Lower leg skin (tissue), 4 donors: ENCODE data around the gene TBC1D24. TPM values are rescaled to one million over a fixed set of nuclear protein-coding genes. Genes with fewer than 3 reads are reported as not detected.

Source experiments
- DNase-seq, 2 donors: peaks; one replicate each; pipeline ENCODE4 v3.0.0-alpha.2; 2019; ENCODE audit warnings: low spot score in 2 of 2
- H3K4me3 ChIP-seq: fragments of 200-600 bp; sonication (generic); 2 replicates; pipeline ENCODE4 v1.5.1; 2017; ENCODE audit warnings: mild to moderate bottlenecking, low read depth; ENCODE audit not compliant: poor library complexity, severe bottlenecking
- POLR2A ChIP-seq, 2 donors: fragments of 450-650 bp; IDR thresholded peaks; one replicate each; pipeline ENCODE4 v1.6.1; 2016 to 2017; ENCODE audit warnings: antibody characterized with exemption in 2 of 2, mild to moderate bottlenecking in 1 of 2, moderate library complexity in 1 of 2
- WGBS, 2 donors: methylation state at CpG; one replicate each; pipeline ENCODE4 v1.1.5; 2018; 5-methylcytosine and 5-hydroxymethylcytosine counted together
- intact Hi-C: fragments of 100-400 bp; cut with DNase I; formaldehyde crosslinking; loops from one replicate; pipeline ENCODE4 v1.15.0; 2023; ENCODE audit warnings: low total_unique reads
- total RNA-seq, 4 donors: library from RNA; depleted of rRNA; stranded (reverse); fragments of >200 nt; gene quantifications; one replicate each; pipeline ENCODE4 v1.1.0, GENCODE V29; 2016
- TF ChIP-seq, protein P1 (sequence below), 3 donors: fragments of 450-650 bp; IDR thresholded peaks; one replicate each; pipeline ENCODE4 v1.5.1; 2016; ENCODE audit warnings: antibody characterized with exemption in 3 of 3, mild to moderate bottlenecking in 3 of 3, moderate library complexity in 2 of 3

Gene TBC1D24
- total RNA-seq, 4 donors from 2014 or later: 12.1 to 19.1 (median 15.3) TPM

DNA sequence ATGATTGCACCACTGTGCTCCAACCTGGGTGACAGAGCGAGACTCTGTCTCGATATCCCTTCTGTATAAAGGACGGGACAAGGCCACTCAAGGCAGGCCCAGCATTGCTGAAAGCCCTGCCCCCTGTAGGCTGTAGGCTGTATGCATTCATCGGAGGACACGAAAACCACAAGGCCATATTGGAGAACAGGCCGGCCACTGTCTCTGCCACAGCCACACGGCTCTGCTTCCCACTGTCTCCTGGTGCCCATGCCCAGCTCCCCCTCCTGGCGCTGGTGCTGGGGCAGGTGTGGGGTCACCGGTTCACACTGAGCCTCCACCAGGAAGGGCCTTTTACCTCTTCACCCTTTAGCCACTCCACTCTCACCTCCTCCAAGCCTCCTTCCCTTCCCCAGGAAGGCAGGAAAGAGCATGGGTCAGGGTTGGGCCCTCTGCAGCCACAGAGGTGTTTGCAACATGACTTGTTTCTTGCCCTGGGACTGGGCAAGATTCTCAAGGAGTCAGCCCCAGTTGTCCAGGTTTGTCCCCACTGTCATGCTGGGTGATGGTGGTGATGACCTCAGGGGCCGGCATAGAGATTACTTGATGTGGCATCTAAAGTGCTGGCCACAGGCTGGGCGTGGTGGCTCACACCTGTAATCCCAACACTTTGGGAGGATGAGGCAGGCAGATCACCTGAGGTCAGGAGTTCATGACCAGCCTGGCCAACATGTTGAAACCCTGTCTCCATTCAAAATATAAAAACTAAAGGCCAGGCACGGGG, 9.1 kb upstream of the TBC1D24 start:
- TF ChIP-seq POLR2A (IDR thresholded peaks at IDR 0.05): no peak
- TF ChIP-seq, protein P1, sequence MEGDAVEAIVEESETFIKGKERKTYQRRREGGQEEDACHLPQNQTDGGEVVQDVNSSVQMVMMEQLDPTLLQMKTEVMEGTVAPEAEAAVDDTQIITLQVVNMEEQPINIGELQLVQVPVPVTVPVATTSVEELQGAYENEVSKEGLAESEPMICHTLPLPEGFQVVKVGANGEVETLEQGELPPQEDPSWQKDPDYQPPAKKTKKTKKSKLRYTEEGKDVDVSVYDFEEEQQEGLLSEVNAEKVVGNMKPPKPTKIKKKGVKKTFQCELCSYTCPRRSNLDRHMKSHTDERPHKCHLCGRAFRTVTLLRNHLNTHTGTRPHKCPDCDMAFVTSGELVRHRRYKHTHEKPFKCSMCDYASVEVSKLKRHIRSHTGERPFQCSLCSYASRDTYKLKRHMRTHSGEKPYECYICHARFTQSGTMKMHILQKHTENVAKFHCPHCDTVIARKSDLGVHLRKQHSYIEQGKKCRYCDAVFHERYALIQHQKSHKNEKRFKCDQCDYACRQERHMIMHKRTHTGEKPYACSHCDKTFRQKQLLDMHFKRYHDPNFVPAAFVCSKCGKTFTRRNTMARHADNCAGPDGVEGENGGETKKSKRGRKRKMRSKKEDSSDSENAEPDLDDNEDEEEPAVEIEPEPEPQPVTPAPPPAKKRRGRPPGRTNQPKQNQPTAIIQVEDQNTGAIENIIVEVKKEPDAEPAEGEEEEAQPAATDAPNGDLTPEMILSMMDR (IDR thresholded peaks at IDR 0.05): no peak
- H3K4me3 ChIP-seq: no peak overlapping the region
- 81 to 94% methylated on average over 12 of the region's 12 CpGs for WGBS, 2 donors
- no peak for DNase-seq
- intact Hi-C loops: no loop called here

DNA sequence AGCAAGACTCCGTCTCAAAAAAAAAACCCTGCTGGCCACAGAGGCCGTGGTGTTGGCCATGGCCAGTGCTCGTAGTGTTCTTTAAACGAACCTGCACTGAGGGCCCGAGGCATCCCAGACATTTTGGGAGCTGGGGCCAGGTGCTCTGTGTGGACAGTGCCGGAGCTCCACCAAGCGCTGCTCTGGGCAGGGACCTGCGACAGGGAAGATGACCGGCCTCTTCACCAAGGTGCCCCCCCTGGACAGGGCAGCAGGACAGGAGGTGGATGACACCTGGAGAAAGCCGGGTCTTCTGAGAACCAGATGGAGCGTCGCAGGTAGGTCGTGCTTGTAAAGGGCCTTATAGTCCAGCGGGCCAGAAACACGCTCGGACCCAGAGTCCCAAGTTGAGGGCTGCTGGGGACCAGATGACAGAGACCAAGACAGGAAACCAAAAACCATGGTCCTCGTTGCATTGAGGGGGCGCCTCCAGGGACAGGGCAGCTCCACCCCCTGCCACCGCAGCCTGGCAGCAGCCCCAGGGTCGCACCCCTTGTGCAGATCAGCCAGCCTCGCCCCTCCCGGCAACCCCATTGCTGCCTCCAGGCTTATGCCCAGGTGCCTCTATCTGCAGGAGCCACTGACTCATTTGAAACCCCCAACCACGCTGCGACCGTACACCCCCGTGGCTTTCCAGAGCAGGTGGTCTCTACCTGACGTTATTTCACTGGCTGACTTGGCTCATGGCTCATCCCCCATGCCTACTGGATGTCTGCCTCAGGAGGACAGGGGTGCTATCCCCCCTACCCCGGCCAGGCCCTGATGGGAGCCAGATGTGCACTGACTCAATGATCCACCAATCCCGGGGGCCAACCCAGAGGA, 8.0 kb upstream of the TBC1D24 start:
- no peak for TF ChIP-seq POLR2A (IDR thresholded peaks at IDR 0.05)
- TF ChIP-seq, protein P1 (IDR thresholded peaks at IDR 0.05): no peak
- WGBS, 2 donors: 70 to 77% methylated on average over 22 to 27 of the region's 29 CpGs
- H3K4me3 ChIP-seq: no peak overlapping the region
- intact Hi-C loops: no loop called here
- DNase-seq: no peak

DNA sequence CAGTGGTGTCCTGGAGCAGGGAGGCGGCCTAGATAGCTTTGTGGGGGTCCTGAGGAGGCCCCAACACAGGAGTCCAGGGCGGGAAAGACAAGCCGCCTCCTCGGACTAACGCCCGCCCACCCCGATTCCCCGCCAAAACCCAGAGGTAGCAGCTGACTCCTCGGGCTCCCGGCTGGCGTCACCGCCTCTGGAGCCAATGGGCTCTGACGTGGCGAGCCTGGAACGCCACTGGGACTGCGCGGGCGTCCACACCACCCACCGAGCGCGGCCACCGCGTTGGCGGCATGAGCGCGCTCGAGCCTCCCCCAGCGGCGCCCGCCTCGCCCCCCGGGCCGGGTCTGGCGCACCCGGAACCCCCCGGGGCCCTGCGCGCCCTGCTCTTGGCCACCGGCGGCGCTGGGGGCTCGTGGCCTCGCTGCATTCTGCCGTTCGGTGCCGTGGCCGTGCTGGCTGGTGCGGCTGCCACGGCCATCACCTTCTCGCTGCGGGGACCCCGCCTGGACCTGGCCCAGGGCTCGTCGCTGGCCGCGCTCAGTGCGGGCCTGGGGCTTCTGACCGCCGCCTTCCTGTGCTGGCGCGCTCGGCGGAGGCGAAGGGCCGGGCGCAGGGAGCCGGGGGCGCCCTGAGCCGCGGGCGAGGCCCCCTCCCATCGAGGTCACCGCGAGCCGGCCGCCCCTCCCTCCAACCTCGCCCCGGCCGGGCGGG, 7.2 kb upstream of the TBC1D24 start:
- WGBS, 2 donors: 0 to 2% methylated on average over 12 to 55 of the region's 80 CpGs
- intact Hi-C loops: no loop called here
- H3K4me3 ChIP-seq: peak overlapping the region; percentile 22
- peak; percentile 47 to 97 for DNase-seq
- TF ChIP-seq, protein P1 (IDR thresholded peaks at IDR 0.05): no peak
- TF ChIP-seq POLR2A (IDR thresholded peaks at IDR 0.05): no peak

DNA sequence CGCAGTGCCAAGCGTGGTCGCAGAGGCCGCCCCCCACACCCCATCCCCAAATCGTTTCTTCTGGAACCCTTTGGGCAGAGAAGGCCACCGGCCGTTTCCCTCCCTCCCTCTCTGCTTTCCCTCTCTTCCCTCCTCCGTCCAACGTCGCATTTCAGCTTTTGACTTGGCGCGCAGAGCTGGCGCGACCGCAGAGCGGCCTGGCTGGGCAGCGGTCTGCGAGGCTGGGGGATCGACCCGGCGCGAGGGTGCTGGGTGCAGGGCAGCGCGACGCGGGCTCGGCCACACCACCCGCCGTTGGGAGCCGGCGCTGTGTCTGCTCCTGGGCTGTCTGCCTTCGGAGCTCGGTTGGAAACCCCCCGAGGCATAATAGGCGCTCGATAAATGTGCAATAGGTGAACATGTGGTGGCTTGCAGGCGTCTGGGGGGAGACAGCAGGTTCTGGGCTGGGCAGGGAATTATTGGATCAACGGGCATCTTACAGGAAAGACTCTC, 6.6 kb upstream of the TBC1D24 start:
- DNase-seq: no peak
- intact Hi-C loops: no loop called here
- 0 to 3% methylated on average over 10 to 23 of the region's 38 CpGs for WGBS, 2 donors
- peak overlapping the region; percentile 22 for H3K4me3 ChIP-seq
- no peak for TF ChIP-seq POLR2A (IDR thresholded peaks at IDR 0.05)
- TF ChIP-seq, protein P1 (IDR thresholded peaks at IDR 0.05): no peak

DNA sequence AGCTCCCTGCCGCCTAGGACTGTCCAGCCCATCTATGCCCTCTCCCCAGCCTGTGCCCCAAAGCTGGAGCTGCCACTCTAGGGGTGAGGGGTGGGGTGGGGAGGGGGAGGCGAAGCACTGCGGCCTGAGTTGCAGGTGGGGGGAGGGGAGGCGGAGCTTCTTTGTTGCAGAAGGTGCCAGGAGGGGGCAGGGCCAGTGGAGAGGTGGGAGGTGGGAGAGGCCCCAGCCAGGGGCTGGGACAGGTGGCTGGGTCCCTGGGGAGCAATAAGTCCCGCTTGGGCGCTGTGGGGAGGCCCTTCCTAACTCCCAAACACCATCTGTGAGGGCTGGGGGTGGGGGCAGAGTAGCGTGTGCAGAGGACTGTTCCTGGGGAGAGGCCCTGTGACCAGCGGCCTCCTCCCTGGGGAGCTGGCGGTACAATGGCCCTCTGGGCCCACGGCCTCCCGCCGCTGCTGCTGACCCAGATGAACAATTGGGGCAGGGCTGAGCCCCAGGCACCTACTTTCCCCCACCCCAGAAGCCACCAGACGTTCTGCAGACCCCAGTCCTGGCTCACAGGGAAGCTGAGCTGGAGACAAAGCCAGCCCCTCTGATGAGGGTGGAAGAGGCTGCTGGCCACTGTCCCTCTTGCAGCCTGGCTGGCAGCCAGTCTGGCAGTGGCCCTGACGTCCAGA, 6.1 kb upstream of the TBC1D24 start:
- intact Hi-C loops: no loop called here
- WGBS, 2 donors: 17 to 18% methylated on average over 11 to 12 of the region's 14 CpGs
- DNase-seq: no peak
- H3K4me3 ChIP-seq: no peak overlapping the region
- no peak for TF ChIP-seq POLR2A (IDR thresholded peaks at IDR 0.05)
